Measurements from ENCODE around the gene RAB28. TPM values are rescaled to one million over a fixed set of nuclear protein-coding genes. Genes with fewer than 3 reads are reported as not detected.

Gene RAB28
- polyA plus RNA-seq, 1 donor (not counting 4 experiments of a cell fraction or from before 2014, with no cell fraction given): 19.7 TPM

- H3K4me1 ChIP-seq (ENCODE audit: control insufficient read depth, extremely low read depth, insufficient read depth, low read length): no peaks in the 10 kb centered on the region
- H3K27me3 ChIP-seq (ENCODE audit: control insufficient read depth, extremely low read depth, insufficient read depth, low read length): no peaks in the 10 kb centered on the region
- H3K9ac ChIP-seq (ENCODE audit: control insufficient read depth, extremely low read depth, insufficient read depth, low read length): no peak overlapping the region
- no peaks in the 10 kb centered on the region for H3K9me1 ChIP-seq (ENCODE audit: control insufficient read depth, extremely low read depth, insufficient read depth, low read length)
- peaks cover 7% of the 10 kb centered on the region for H3K79me2 ChIP-seq (ENCODE audit: control insufficient read depth, insufficient read depth, low read length)
- H3K4me3 ChIP-seq (ENCODE audit: control insufficient read depth in 2 of 3, extremely low read depth in 1 of 3, insufficient read depth in 2 of 3, low read depth in 1 of 3, low read length in 3 of 3): no peak overlapping the region
- no peaks in the 10 kb centered on the region for H3K36me3 ChIP-seq (ENCODE audit: control insufficient read depth in 2 of 2, extremely low read depth in 1 of 2, insufficient read depth in 2 of 2, low read length in 2 of 2)
- H3K4me2 ChIP-seq (ENCODE audit: control insufficient read depth, extremely low read depth, insufficient read depth, low read depth, low read length): no peak overlapping the region
- TF ChIP-seq EZH2 (IDR thresholded peaks at IDR 0.05; ENCODE audit: low read length) (no peak), CTCF (optimal IDR thresholded peaks at IDR 0.05 in 1 of 3, IDR thresholded peaks at IDR 0.05 in 1 of 3, conservative IDR thresholded peaks at IDR 0.05 in 1 of 3; ENCODE audit: extremely low read depth in 1 of 3, insufficient read depth in 2 of 3, low read length in 3 of 3) (no peak)
- dilution Hi-C loops (cut with MboI; ENCODE audit: extremely low pct_ligation_motif_present, low sequenced_read_pairs): no loop called here
- no peak for FAIRE-seq
- no peaks in the 10 kb centered on the region for H4K20me1 ChIP-seq (ENCODE audit: control insufficient read depth, extremely low read depth, insufficient read depth, low read length)
- no peaks in the 10 kb centered on the region for H3K9me3 ChIP-seq (ENCODE audit: control insufficient read depth, low read depth, low read length)
- no peak overlapping the region for H2AFZ ChIP-seq (ENCODE audit: control insufficient read depth, low read length)
- H3K27ac ChIP-seq (ENCODE audit: control insufficient read depth, insufficient read depth, low read length): no peak overlapping the region
- no peak for DNase-seq (ENCODE audit: low read depth, low spot score)
These were observed 47.2 kb downstream of the RAB28 start for GRCh38 chr4:13436962-13437361.

GRCh38 chr4:13432453-13432852 lies 51.7 kb downstream of the RAB28 start:
- Histone ChIP-seq H3K4me2 (ENCODE audit: control insufficient read depth, extremely low read depth, insufficient read depth, low read depth, low read length) (no peak overlapping the region), H3K27me3 (ENCODE audit: control insufficient read depth, extremely low read depth, insufficient read depth, low read length) (no peaks in the 10 kb centered on the region), H2AFZ (ENCODE audit: control insufficient read depth, low read length) (no peak overlapping the region), H3K4me1 (ENCODE audit: control insufficient read depth, extremely low read depth, insufficient read depth, low read length) (no peaks in the 10 kb centered on the region), H3K4me3 (ENCODE audit: control insufficient read depth in 2 of 3, extremely low read depth in 1 of 3, insufficient read depth in 2 of 3, low read depth in 1 of 3, low read length in 3 of 3) (no peak overlapping the region), H3K79me2 (ENCODE audit: control insufficient read depth, insufficient read depth, low read length) (peaks cover 24% of the 10 kb centered on the region), H3K9me1 (ENCODE audit: control insufficient read depth, extremely low read depth, insufficient read depth, low read length) (no peaks in the 10 kb centered on the region), H4K20me1 (ENCODE audit: control insufficient read depth, extremely low read depth, insufficient read depth, low read length) (no peaks in the 10 kb centered on the region), H3K27ac (ENCODE audit: control insufficient read depth, insufficient read depth, low read length) (no peak overlapping the region), H3K9ac (ENCODE audit: control insufficient read depth, extremely low read depth, insufficient read depth, low read length) (no peak overlapping the region), H3K9me3 (ENCODE audit: control insufficient read depth, low read depth, low read length) (no peaks in the 10 kb centered on the region), H3K36me3 (ENCODE audit: control insufficient read depth in 2 of 2, extremely low read depth in 1 of 2, insufficient read depth in 2 of 2, low read length in 2 of 2) (no peaks in the 10 kb centered on the region)
- FAIRE-seq: no peak
- TF ChIP-seq CTCF (optimal IDR thresholded peaks at IDR 0.05 in 1 of 3, IDR thresholded peaks at IDR 0.05 in 1 of 3, conservative IDR thresholded peaks at IDR 0.05 in 1 of 3; ENCODE audit: extremely low read depth in 1 of 3, insufficient read depth in 2 of 3, low read length in 3 of 3): no peak
- TF ChIP-seq EZH2 (IDR thresholded peaks at IDR 0.05; ENCODE audit: low read length): no peak
- dilution Hi-C loops (cut with MboI; ENCODE audit: extremely low pct_ligation_motif_present, low sequenced_read_pairs): no loop called here
- DNase-seq (ENCODE audit: low read depth, low spot score): no peak
